RWPE1 (cell line): ENCODE measurements around the gene SRR.
"Not testable (repeated sequence)": the region's sequence is repeated elsewhere in the genome, so short reads cannot be mapped to it uniquely, and the experiment has no call there.

Experiments used
- CTCF ChIA-PET: fragments of 350-600 bp; sonication (Branson Sonifier 250); formaldehyde crosslinking; extraction: SDS; loops from one replicate; lab custom pipeline; 2021; lab: Yijun Ruan, JAX
- POLR2A ChIA-PET: fragments of 400-600 bp; formaldehyde crosslinking; extraction: SDS; loops from one replicate; lab custom pipeline; 2020; ENCODE audit warnings: antibody characterized with exemption; ENCODE audit not compliant: low non-redundant PET; lab: Yijun Ruan, JAX
- DNase-seq: peaks from one replicate; pipeline ENCODE4 v3.0.0; 2012; ENCODE audit warnings: low spot score
- H3K27ac ChIP-seq: fragments of 450-650 bp; 2 replicates; pipeline ENCODE4 v1.5.1; 2017
- TF ChIP-seq, protein P1 (sequence below): fragments of 450-650 bp; conservative IDR thresholded peaks from 2 replicates; pipeline ENCODE4 v1.5.1; 2017; ENCODE audit warnings: low read depth, mild to moderate bottlenecking

The SRR gene, protein sequence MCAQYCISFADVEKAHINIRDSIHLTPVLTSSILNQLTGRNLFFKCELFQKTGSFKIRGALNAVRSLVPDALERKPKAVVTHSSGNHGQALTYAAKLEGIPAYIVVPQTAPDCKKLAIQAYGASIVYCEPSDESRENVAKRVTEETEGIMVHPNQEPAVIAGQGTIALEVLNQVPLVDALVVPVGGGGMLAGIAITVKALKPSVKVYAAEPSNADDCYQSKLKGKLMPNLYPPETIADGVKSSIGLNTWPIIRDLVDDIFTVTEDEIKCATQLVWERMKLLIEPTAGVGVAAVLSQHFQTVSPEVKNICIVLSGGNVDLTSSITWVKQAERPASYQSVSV

DNA sequence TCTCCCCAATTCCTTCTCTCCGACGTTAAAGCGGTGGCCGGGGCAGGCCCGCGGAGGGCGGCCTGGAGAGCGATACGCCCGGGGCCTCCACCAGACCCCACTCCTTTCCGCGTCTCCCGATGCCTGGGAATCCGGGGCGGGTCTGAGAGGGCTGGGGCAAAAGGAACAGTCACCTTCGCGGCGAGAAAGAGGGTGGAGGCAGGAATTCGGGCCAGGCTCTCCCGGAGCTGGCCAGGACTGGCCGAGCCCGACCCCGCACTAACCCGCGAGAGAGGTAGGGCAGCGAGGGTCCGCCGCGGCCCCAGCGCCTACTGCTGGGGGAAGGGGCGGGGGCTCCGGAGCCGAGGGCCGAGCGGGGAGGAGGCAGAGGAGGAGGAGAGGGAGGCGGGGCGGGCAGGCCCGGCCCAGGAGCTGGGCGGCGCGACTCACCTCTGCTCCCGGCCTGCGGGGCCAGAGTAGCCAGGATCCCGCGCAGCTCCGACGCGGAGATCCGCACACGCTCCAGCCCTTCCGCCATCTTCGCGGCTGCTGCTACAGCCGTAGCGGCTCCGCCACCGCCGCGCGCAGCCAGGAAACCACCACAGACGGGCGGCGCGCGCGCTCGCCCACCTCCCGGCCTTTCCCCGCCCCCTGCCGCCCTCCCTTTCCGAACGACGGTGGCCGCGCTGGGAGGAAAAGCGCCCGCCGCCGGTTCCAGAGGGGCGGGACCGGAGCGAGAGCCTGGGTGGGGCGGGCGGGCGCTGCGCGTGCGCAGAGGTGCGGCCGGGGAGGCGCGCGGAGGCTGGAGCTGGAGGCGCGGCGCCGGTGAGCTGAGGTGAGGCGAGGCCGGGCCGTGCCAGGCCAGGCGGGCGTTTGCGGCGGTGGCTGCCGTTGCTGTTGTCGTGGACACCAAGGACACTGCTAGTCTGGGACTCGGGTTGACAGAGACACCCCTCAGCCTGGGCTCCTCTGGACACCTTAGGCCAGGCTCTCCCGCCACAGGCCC, at the start of gene SRR, which contains the start of gene SMG6:
TSS of gene SRR (plus strand) at position 747 of the 985 bp plus-strand sequence. CDS start 11,611 bp downstream, outside the sequence.
TSS of gene SMG6 (minus strand) at position 582 of the 985 bp plus-strand sequence. CDS start at position 517, 65 bp downstream.
- DNase-seq, result peak; percentile 99
- POLR2A ChIA-PET, result interaction anchor here (0.5 to 1.4 kb wide), 4 partner anchors 19 to 112 kb away, joined by 3 to 10 read pairs (median 3); partner anchors contain the start of gene TSR1
- TF ChIP-seq, protein P1, sequence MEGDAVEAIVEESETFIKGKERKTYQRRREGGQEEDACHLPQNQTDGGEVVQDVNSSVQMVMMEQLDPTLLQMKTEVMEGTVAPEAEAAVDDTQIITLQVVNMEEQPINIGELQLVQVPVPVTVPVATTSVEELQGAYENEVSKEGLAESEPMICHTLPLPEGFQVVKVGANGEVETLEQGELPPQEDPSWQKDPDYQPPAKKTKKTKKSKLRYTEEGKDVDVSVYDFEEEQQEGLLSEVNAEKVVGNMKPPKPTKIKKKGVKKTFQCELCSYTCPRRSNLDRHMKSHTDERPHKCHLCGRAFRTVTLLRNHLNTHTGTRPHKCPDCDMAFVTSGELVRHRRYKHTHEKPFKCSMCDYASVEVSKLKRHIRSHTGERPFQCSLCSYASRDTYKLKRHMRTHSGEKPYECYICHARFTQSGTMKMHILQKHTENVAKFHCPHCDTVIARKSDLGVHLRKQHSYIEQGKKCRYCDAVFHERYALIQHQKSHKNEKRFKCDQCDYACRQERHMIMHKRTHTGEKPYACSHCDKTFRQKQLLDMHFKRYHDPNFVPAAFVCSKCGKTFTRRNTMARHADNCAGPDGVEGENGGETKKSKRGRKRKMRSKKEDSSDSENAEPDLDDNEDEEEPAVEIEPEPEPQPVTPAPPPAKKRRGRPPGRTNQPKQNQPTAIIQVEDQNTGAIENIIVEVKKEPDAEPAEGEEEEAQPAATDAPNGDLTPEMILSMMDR, result no peak
- H3K27ac ChIP-seq, result peak within 1 kb of the TSS; percentile 92
- CTCF ChIA-PET, result interaction anchor here (0.5 kb wide), 1 partner anchor 21 kb away, joined by 4 read pairs; no protein-coding TSS in a partner anchor

DNA sequence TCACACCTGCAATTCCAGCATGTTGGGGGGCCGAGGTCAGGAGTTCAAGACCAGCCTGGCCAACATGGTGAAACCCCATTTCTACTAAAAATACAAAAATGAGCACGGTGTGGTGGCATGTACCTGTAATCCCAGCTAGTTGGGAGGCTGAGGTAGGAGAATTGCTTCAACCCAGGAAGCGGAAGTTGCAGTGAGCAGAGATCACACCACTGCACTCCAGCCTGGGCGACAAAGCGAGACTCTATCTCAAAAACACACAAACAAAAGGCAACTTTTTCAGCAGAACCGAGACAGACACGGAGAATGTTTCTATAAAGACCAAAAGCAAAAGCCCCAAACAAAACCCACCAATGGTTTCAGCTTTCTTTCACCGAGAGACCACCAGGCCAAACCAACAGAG, 44.9 kb upstream of the SRR start:
- POLR2A ChIA-PET, H3K27ac ChIP-seq, DNase-seq: not testable (repeated sequence)
- CTCF ChIA-PET, result interaction anchor here (0.7 to 3.0 kb wide), 2 partner anchors 14 to 231 kb away, joined by 3 to 15 read pairs; no protein-coding TSS in a partner anchor

DNA sequence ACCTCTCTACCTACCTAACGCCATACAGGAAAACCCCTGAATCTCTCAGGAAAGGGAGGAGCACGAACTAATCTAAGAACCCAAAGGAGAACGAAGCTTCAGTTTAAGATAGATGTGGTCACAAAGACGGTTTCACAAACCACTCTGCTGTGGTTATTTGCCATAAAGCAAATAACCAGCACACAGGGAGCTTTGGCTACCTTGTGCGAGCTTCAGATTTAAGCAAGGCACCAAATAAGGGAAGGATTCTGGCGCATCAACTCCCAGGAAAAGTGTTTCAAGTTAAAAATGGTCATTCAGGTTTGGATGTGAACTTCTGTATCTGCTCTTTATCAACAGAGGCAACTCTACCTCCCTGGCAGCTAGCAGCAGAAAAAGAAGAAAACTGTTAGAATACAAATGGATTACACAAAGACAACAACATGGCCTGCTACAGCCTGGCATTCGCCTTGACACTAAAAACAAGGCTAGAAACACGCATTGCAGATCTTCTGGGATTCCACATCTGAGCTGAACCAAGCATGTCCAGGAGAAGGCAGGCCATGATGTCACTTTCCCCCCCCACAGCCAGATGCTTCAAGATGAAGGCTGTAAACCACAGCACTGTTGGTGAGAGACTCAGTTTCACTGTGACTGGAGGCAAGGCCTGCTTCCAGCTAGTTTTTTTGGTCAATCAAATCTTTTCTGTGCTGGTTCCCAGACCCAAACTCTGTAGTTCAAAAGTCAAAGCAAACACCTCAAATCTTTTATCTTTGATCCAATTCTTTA, 43.8 kb upstream of the SRR start:
- no peak overlapping the region for H3K27ac ChIP-seq
- no peak for DNase-seq
- POLR2A ChIA-PET, result no interaction called here
- CTCF ChIA-PET, result interaction anchor here (3.0 kb wide), 1 partner anchor 15 kb away, joined by 15 read pairs; no protein-coding TSS in a partner anchor
- TF ChIP-seq, protein P1, result no peak

DNA sequence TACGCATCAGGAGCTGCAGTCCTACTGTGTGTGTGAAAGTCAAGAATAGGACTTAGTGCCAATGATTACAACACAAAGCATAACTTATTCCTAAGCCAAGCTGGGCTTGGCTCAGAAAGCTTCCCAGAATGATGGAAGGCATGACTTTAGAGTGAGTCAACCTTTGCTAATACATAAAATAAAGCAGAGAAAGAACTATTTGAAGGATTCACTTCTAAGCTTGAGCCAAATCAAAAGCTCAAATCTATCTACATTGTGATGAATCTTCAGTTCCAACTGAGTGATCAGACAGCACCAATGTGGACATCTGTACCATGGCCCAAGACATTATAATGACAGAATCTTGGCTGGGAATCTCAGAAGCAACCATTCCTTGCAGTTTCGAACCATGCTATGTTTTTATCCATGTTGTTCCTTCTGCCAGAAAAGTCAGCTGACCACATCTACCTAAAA, 41.6 kb upstream of the SRR start:
- peak; percentile 36 for DNase-seq
- ChIA-PET CTCF (interaction anchor here (0.6 to 1.4 kb wide), 2 partner anchors 17 to 200 kb away, joined by 6 read pairs; no protein-coding TSS in a partner anchor), POLR2A (no interaction called here)
- no peak overlapping the region for H3K27ac ChIP-seq
- TF ChIP-seq, protein P1, result no peak

DNA sequence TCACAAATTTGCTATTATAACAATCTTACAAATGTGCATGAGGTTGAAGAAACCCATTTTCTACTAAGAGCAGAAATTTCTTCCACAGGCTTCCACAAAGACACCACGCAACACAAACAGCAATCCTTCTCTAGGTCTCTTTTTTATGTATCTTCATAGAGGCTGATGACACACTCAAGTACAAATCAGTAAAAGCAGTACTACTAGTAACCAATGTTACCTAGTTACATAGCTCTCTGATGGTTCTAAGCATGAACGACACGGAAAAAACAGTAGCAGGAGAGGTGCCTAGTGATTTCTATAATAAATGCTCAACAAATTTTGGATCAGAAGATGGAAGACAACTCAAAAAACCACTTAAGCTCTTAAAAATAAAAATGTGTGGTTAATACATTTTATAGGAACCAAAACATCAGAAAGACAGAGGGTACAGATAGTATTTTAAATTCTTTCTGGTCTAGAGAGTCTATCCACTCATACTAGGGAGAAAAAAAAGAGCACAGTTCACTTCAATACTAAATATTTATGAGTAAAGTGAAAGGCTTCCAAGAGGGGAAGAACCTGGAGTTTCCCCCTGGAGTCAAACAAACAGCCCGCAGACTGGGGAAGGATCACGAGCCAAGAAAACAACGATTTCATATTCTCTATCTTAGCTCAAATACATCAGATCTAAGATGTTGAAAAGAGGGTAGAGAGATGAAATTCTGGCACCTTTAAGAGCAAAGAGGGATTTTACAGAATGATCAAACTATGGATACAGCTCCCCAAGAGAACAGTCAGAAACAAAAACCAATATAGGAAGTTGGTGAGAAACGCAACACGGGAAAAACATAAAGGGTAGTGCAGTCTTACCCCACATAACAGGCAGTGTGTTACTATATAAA, 40.3 kb upstream of the SRR start:
- TF ChIP-seq, protein P1, result no peak
- H3K27ac ChIP-seq, result no peak overlapping the region
- DNase-seq, result no peak
- CTCF ChIA-PET, result interaction anchor here (0.6 to 0.9 kb wide), 2 partner anchors 19 to 75 kb away, joined by 3 read pairs; no protein-coding TSS in a partner anchor
- POLR2A ChIA-PET, result no interaction called here
